Mesothelial cell of epicardium (in vitro differentiated cells): ENCODE results near the gene ARHGEF40. TPM values are rescaled to one million over a fixed set of nuclear protein-coding genes. Genes with fewer than 3 reads are reported as not detected.

Source experiments
- DNase-seq, 2 experiments: peaks; one replicate each; pipeline ENCODE4 v3.0.0; 2021; ENCODE audit warnings: low spot score in 2 of 2; ENCODE audit not compliant: unreplicated experiment in 2 of 2
- H3K27ac Mint-ChIP-seq: 2 replicates; pipeline ENCODE4 v1.8.0; 2021; ENCODE audit warnings: mixed read lengths
- H3K27me3 Mint-ChIP-seq: 2 replicates; pipeline ENCODE4 v1.8.0; 2021; ENCODE audit warnings: low read depth, mixed read lengths
- H3K36me3 Mint-ChIP-seq: 2 replicates; pipeline ENCODE4 v1.8.0; 2021; ENCODE audit warnings: mixed read lengths
- H3K4me1 Mint-ChIP-seq: 2 replicates; pipeline ENCODE4 v1.8.0; 2021; ENCODE audit warnings: mixed read lengths
- H3K4me3 Mint-ChIP-seq: 2 replicates; pipeline ENCODE4 v1.8.0; 2021; ENCODE audit warnings: mild to moderate bottlenecking, moderate library complexity, mixed read lengths
- H3K9me3 Mint-ChIP-seq: 2 replicates; pipeline ENCODE4 v1.8.0; 2021; ENCODE audit warnings: mixed read lengths
- total RNA-seq: library from RNA; stranded (reverse); gene quantifications from 3 replicates; pipeline ENCODE4 v1.2.1, GENCODE V29; 2021
- TF ChIP-seq, protein P1 (sequence below): fragments of 200-600 bp; sonication (generic); IDR thresholded peaks from one replicate; pipeline ENCODE4 v1.5.0; 2021; ENCODE audit warnings: antibody characterized with exemption; ENCODE audit not compliant: unreplicated experiment

ARHGEF40 gene
- total RNA-seq, result 83.2 to 96.2 TPM (median 83.5 TPM) in 3 replicates

- TF ChIP-seq, protein P1, sequence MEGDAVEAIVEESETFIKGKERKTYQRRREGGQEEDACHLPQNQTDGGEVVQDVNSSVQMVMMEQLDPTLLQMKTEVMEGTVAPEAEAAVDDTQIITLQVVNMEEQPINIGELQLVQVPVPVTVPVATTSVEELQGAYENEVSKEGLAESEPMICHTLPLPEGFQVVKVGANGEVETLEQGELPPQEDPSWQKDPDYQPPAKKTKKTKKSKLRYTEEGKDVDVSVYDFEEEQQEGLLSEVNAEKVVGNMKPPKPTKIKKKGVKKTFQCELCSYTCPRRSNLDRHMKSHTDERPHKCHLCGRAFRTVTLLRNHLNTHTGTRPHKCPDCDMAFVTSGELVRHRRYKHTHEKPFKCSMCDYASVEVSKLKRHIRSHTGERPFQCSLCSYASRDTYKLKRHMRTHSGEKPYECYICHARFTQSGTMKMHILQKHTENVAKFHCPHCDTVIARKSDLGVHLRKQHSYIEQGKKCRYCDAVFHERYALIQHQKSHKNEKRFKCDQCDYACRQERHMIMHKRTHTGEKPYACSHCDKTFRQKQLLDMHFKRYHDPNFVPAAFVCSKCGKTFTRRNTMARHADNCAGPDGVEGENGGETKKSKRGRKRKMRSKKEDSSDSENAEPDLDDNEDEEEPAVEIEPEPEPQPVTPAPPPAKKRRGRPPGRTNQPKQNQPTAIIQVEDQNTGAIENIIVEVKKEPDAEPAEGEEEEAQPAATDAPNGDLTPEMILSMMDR, result no peak
- Mint-ChIP-seq H3K9me3 (no peaks in the 10 kb centered on the region), H3K4me3 (peak within 1 kb of the TSS; percentile 88), H3K27ac (peak within 1 kb of the TSS; percentile 95), H3K4me1 (peaks cover 31% of the 10 kb centered on the region), H3K27me3 (peaks cover 7% of the 10 kb centered on the region), H3K36me3 (peaks cover 5% of the 10 kb centered on the region)
- peak in 1 of 2 experiments; percentile 59 for DNase-seq
Observed at GRCh38 chr14:21070083-21070609, at the start of gene ARHGEF40. ARHGEF40 (plus strand) TSS chr14:21070304; CDS start chr14:21070397, 93 bp downstream.

DNA sequence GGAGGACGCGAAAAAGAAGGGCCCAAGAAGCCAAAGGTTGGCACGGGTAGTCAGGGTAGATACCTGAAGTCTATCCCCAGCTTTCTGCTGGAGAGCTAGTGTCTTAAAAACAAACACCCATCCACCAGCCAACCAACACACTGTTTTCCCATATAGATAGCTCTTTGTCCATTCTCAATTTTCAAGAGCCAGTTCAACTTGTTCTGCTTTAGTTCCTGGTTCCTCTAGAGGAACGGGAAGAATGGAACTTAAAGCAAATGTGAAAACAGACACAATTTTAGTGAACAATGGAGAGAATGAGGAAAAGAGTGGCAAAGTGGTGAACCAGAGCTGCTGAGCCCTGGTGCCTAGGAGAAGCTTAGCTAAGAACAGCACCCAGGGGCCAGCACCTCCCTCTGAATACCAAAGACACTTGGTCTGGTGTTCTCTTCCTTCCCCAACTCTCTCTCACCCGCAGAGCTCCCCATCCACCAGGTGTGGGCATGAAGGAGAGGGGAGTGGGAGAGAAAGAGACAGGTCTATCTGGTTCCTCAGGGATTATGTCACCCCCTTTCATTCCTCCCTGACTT, 49.0 kb upstream of the ARHGEF40 start:
- H3K9me3 Mint-ChIP-seq, result no peaks in the 10 kb centered on the region
- H3K27ac Mint-ChIP-seq, result no peak overlapping the region
- H3K4me1 Mint-ChIP-seq, result peaks cover 35% of the 10 kb centered on the region
- H3K4me3 Mint-ChIP-seq, result no peak overlapping the region
- H3K36me3 Mint-ChIP-seq, result peaks cover 30% of the 10 kb centered on the region
- TF ChIP-seq, protein P1, result no peak
- DNase-seq, result no peak
- no peaks in the 10 kb centered on the region for H3K27me3 Mint-ChIP-seq

- TF ChIP-seq, protein P1, result no peak
- no peaks in the 10 kb centered on the region for H3K27me3 Mint-ChIP-seq
- peak overlapping the region; percentile 5 for H3K27ac Mint-ChIP-seq
- H3K9me3 Mint-ChIP-seq, result no peaks in the 10 kb centered on the region
- peaks cover 45% of the 10 kb centered on the region for H3K4me1 Mint-ChIP-seq
- peaks cover 20% of the 10 kb centered on the region for H3K36me3 Mint-ChIP-seq
- H3K4me3 Mint-ChIP-seq, result peak overlapping the region; percentile 90
- no peak for DNase-seq
Observed at GRCh38 chr14:21022686-21023085, 47.4 kb upstream of the ARHGEF40 start.

GRCh38 chr14:21023174-21023573, 46.9 kb upstream of the ARHGEF40 start:
- Mint-ChIP-seq H3K27ac (peak overlapping the region; percentile 5), H3K36me3 (peaks cover 20% of the 10 kb centered on the region), H3K4me3 (peak overlapping the region; percentile 90), H3K4me1 (peaks cover 45% of the 10 kb centered on the region), H3K27me3 (no peaks in the 10 kb centered on the region), H3K9me3 (no peaks in the 10 kb centered on the region)
- no peak for DNase-seq
- TF ChIP-seq, protein P1, result no peak

DNA sequence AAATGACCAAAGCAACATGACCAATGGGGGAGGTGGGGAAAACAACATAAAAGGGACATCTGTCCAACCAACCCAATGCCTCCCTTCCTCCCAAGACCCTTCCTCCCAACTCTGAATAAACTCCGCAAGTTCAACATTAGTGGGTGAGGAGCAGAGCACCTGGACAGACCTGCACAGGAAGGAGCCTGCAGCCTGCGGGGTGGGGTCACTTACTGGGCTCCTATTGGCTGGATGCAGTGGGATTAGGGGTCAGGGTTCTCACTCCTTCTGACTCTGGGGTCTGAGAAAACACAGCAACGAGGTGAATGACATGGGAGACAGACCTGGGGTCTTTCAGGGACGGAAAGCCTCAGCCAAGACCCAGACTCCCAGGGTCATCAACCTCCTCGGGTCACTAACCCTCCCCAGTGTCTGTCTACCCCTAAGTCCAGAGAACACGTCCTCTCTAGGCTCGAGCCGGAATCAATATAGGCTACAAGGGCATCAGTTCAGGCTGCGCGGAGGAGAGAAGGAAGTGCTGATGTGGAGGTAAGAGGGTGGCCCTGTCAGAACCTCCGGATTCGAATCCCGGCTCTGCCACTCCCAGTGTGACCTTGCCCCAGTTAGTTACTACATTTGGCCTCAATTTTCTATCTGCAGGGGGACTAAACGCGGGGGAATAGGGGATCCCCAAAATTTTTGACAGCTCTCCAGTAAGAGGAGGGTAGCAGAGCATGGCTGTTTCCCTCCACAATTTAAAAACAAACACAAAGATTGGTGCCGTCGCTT, 46.1 kb upstream of the ARHGEF40 start:
- Mint-ChIP-seq H3K27me3 (no peaks in the 10 kb centered on the region), H3K4me1 (peaks cover 48% of the 10 kb centered on the region), H3K27ac (peak overlapping the region; percentile 79), H3K4me3 (peak overlapping the region; percentile 90), H3K36me3 (peaks cover 20% of the 10 kb centered on the region), H3K9me3 (no peaks in the 10 kb centered on the region)
- DNase-seq, result no peak
- TF ChIP-seq, protein P1, result no peak
